Activated B cell treated with CpG ODN at 0.5 μM for 24 hours (primary cell): ENCODE results near the gene PNO1. TPM values are rescaled to one million over a fixed set of nuclear protein-coding genes. Genes with fewer than 3 reads are reported as not detected.
"Not testable (repeated sequence)": the region's sequence is repeated elsewhere in the genome, so short reads cannot be mapped to it uniquely, and the experiment has no call there.

Experiments used
- ATAC-seq: fragments of 200-7000 bp; cut with Tn5 transposase; one replicate; pipeline ENCODE4 v1.10.0; 2021; ENCODE audit warnings: low read depth, mild to moderate bottlenecking, moderate library complexity
- CTCF ChIA-PET: fragments of 350-600 bp; sonication (Branson Sonifier 250); formaldehyde crosslinking; loops from one replicate; lab custom pipeline; 2021; ENCODE audit warnings: antibody characterized with exemption; lab: Charles Lee
- POLR2A ChIA-PET: fragments of 350-600 bp; sonication (Branson Sonifier 250); formaldehyde crosslinking; loops from one replicate; lab custom pipeline; 2021; ENCODE audit warnings: antibody characterized with exemption; lab: Charles Lee
- DNase-seq: peaks from one replicate; pipeline ENCODE4 v3.0.0; 2022
- H3K27ac Mint-ChIP-seq: one replicate; pipeline ENCODE4 v1.8.0; 2020; ENCODE audit warnings: mixed read lengths
- H3K27me3 Mint-ChIP-seq: one replicate; pipeline ENCODE4 v1.8.0; 2021; ENCODE audit warnings: mixed read lengths
- H3K36me3 Mint-ChIP-seq: one replicate; pipeline ENCODE4 v1.8.0; 2021; ENCODE audit warnings: low read depth, mixed read lengths
- H3K4me1 Mint-ChIP-seq: one replicate; pipeline ENCODE4 v1.8.0; 2021; ENCODE audit warnings: mixed read lengths
- H3K4me3 Mint-ChIP-seq: one replicate; pipeline ENCODE4 v1.8.0; 2020; ENCODE audit warnings: mild to moderate bottlenecking, mixed read lengths
- H3K9me3 Mint-ChIP-seq: one replicate; pipeline ENCODE4 v1.8.0; 2020; ENCODE audit warnings: mixed read lengths
- CTCF ChIP-seq: fragments of 200-600 bp; IDR thresholded peaks from one replicate; pipeline ENCODE4 v1.8.0; 2022; ENCODE audit warnings: antibody characterized with exemption, mild to moderate bottlenecking
- intact Hi-C: fragments of 100-400 bp; cut with micrococcal nuclease; formaldehyde crosslinking; loops from one replicate; pipeline ENCODE4 v1.15.1; 2024
- total RNA-seq: library from RNA; stranded (reverse); gene quantifications from 2 replicates; pipeline ENCODE4 v1.2.3, GENCODE V29; 2022

PNO1 gene
- total RNA-seq, 1 donor from 2014 or later: 24.9 TPM

DNA sequence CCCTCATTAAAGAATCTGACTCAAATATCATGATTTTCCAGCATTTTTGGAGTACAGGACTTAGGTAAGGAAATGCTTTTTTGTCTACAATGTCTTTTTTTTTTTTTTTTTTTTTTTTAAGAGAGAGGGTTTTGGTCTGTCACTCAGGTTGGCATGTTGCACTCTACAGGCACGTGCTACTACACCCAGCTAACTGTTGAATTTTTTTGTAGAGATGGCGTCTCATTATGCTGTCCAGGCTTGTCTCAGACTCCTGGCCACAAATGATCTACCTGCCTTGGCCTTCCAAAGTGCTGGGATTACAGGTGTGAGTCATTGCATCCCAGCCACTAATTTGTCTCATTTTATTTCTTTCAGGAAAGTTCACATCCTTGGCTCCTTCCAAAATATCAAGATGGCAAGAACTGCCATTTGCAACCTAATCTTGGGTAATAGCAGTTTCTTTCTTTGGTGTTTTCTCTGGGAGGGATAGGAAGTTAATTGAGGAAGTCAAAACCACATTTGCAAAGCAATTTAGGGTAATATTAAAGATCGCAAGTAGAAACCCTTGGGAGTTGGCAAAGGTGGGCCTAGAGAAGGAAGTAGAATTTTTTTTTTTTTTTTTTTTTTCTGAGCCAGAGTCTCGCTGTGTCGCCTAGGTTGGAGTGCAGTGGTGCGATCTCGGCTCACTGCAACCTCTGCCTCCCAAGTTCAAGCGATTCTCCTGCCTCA is 15.5 kb downstream of the PNO1 start:
- POLR2A ChIA-PET: interaction anchor here (0.5 to 0.6 kb wide), 2 partner anchors 11 to 17 kb away, joined by 3 to 9 read pairs; no protein-coding TSS in a partner anchor
- peak overlapping the region; percentile 41 for H3K27ac Mint-ChIP-seq
- peak; percentile 58 for ATAC-seq
- peak overlapping the region; percentile 41 for H3K4me3 Mint-ChIP-seq
- intact Hi-C loops: loop anchor here (2.0 kb wide), 2 partner anchors 14 to 16 kb away; partner anchors contain the start of gene PNO1
- CTCF ChIA-PET: no interaction called here
- H3K4me1 Mint-ChIP-seq: peaks cover 33% of the 10 kb centered on the region
- DNase-seq: no peak
- peaks cover 45% of the 10 kb centered on the region for H3K36me3 Mint-ChIP-seq
- TF ChIP-seq CTCF: no peak
- no peaks in the 10 kb centered on the region for H3K9me3 Mint-ChIP-seq
- no peaks in the 10 kb centered on the region for H3K27me3 Mint-ChIP-seq

DNA sequence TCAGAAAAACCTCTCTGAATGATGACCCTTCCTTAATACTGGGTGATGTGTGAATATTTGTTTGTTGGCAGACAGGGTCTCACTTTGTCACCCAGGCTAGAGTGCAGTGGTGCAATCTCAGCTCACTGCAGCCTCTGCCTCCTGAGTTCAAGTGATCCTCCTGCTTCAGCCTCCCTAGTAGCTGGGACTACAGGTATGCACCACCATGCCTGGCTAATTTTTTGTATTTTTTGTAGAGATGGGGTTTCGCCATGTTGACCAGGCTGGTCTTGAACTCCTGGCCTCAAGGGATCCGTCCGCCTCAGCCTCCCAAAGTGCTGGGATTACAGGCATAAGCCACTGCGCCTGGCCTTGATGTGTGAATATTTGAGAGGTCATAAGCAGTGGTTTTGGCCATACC is 17.5 kb downstream of the PNO1 start:
- H3K4me3 Mint-ChIP-seq, ATAC-seq, H3K9me3 Mint-ChIP-seq, H3K27me3 Mint-ChIP-seq, H3K27ac Mint-ChIP-seq, DNase-seq, intact Hi-C loops: not testable (repeated sequence)
- ChIA-PET CTCF (interaction anchor here (1.2 to 1.7 kb wide), 4 partner anchors 9 to 107 kb away, joined by 3 to 6 read pairs (median 4); no protein-coding TSS in a partner anchor), POLR2A (interaction anchor here (0.5 to 1.1 kb wide), 2 partner anchors 20 to 34 kb away, joined by 3 to 4 read pairs; no protein-coding TSS in a partner anchor)
- Mint-ChIP-seq H3K4me1 (peaks cover 35% of the 10 kb centered on the region), H3K36me3 (peaks cover 54% of the 10 kb centered on the region)

- H3K9me3 Mint-ChIP-seq: no peaks in the 10 kb centered on the region
- H3K4me3 Mint-ChIP-seq: no peak overlapping the region
- peaks cover 35% of the 10 kb centered on the region for H3K4me1 Mint-ChIP-seq
- peaks cover 63% of the 10 kb centered on the region for H3K36me3 Mint-ChIP-seq
- no peak overlapping the region for H3K27ac Mint-ChIP-seq
- ChIA-PET CTCF (interaction anchor here (1.7 kb wide), 1 partner anchor 9 kb away, joined by 6 read pairs; no protein-coding TSS in a partner anchor), POLR2A (no interaction called here)
- no peak for TF ChIP-seq CTCF
- no peak for ATAC-seq
- no peaks in the 10 kb centered on the region for H3K27me3 Mint-ChIP-seq
- intact Hi-C loops: no loop called here
- no peak for DNase-seq
Observed at GRCh38 chr2:68176657-68177056, 19.0 kb downstream of the PNO1 start.

GRCh38 chr2:68177541-68177940 is 19.9 kb downstream of the PNO1 start:
- Mint-ChIP-seq H3K4me1 (peaks cover 31% of the 10 kb centered on the region), H3K4me3 (no peak overlapping the region), H3K27me3 (no peaks in the 10 kb centered on the region), H3K9me3 (no peaks in the 10 kb centered on the region), H3K36me3 (peaks cover 68% of the 10 kb centered on the region), H3K27ac (no peak overlapping the region)
- ATAC-seq (no peak), DNase-seq (no peak)
- ChIA-PET POLR2A (interaction anchor here (0.9 kb wide), 1 partner anchor 20 kb away, joined by 3 read pairs; the partner anchor contains the start of gene PNO1), CTCF (no interaction called here)
- TF ChIP-seq CTCF: no peak
- intact Hi-C loops: no loop called here

DNA sequence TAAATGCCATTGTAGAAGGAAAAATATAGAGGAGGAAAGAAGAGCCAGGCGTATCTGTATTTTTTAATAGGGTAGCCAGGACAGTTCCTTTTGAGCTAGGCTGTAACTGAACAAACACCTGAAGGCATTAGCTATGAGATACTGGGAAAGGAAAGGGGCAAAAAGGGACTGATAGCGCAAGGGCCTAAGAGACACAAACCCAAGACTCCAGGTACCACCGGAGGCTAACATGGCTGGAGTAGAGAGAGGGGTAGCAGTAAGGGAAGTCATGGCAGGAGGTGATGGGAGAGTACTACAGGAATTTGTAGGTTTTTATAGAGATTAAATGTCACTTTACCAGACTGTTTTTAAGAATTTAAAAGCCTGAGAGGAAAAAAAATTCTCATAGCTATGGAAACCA is 20.7 kb downstream of the PNO1 start:
- Mint-ChIP-seq H3K36me3 (peaks cover 69% of the 10 kb centered on the region), H3K4me1 (peaks cover 23% of the 10 kb centered on the region)

More for the DNA sequence above, 20.7 kb downstream of the PNO1 start:
- Mint-ChIP-seq H3K27ac (peak overlapping the region; percentile 52), H3K27me3 (no peaks in the 10 kb centered on the region), H3K4me3 (no peak overlapping the region), H3K9me3 (no peaks in the 10 kb centered on the region)
- no peak for DNase-seq
- no peak for TF ChIP-seq CTCF
- CTCF ChIA-PET: no interaction called here
- intact Hi-C loops: no loop called here
- POLR2A ChIA-PET: no interaction called here
- ATAC-seq: no peak
